CMK (cell line): ENCODE measurements around the gene INTS11.

Experiments
- DNase-seq: peaks from one replicate; pipeline ENCODE4 v3.0.0-alpha.2; 2010; ENCODE audit warnings: low read depth

INTS11 gene

GRCh38 chr1:1357871-1358432, 33.5 kb upstream of the INTS11 start:
- no peak for DNase-seq

- DNase-seq = no peak
These were observed 32.4 kb upstream of the INTS11 start for GRCh38 chr1:1356796-1357401.

GRCh38 chr1:1356166-1356795, 31.8 kb upstream of the INTS11 start:
- no peak for DNase-seq

- no peak for DNase-seq
These were observed 31.0 kb upstream of the INTS11 start for GRCh38 chr1:1355416-1355815.

GRCh38 chr1:1354271-1355247, 30.1 kb upstream of the INTS11 start:
- DNase-seq = no peak

- no peak for DNase-seq
These were observed 29.1 kb upstream of the INTS11 start for GRCh38 chr1:1353389-1354151.

GRCh38 chr1:1352786-1353388, 28.4 kb upstream of the INTS11 start:
- no peak for DNase-seq

- no peak for DNase-seq
These were observed 27.3 kb upstream of the INTS11 start for GRCh38 chr1:1351511-1352427.

- peak; percentile 66 for DNase-seq
These were observed 25.0 kb upstream of the INTS11 start, which contains the start of gene DVL1 for GRCh38 chr1:1349256-1350012. DVL1 (minus strand) TSS chr1:1349418; CDS start chr1:1349065, 353 bp downstream.

- DNase-seq = no peak
These were observed 24.2 kb upstream of the INTS11 start for GRCh38 chr1:1348420-1349255.

GRCh38 chr1:1347663-1348419, 23.4 kb upstream of the INTS11 start:
- no peak for DNase-seq

- no peak for DNase-seq
These were observed 22.7 kb upstream of the INTS11 start for GRCh38 chr1:1347026-1347595.

- no peak for DNase-seq
These were observed 22.0 kb upstream of the INTS11 start for GRCh38 chr1:1346501-1346890.

GRCh38 chr1:1345860-1346500, 21.5 kb upstream of the INTS11 start:
- DNase-seq = no peak

- no peak for DNase-seq
These were observed 20.9 kb upstream of the INTS11 start for GRCh38 chr1:1345384-1345783.

- DNase-seq = no peak
These were observed 20.3 kb upstream of the INTS11 start for GRCh38 chr1:1344655-1345361.
